HL-60 (cell line): Measurements from ENCODE around the gene GFPT2.

Source experiments
- DNase-seq, 2 experiments: peaks; one replicate each; pipeline ENCODE4 v3.0.0-alpha.2; 2010 to 2020; ENCODE audit warnings: low read depth in 1 of 2, low spot score in 1 of 2
- H3K27ac ChIP-seq: fragments of 250-450 bp; sonication (Bioruptor Pico); replicated peaks from 2 replicates; pipeline ENCODE4 v1.5.1; 2020; ENCODE audit warnings: mild to moderate bottlenecking, moderate library complexity
- H3K27me3 ChIP-seq: fragments of 250-450 bp; sonication (Bioruptor Pico); 2 replicates; pipeline ENCODE4 v1.5.1; 2021; ENCODE audit warnings: mild to moderate bottlenecking, moderate library complexity; ENCODE audit not compliant: insufficient read depth, poor library complexity, severe bottlenecking
- H3K4me3 ChIP-seq: replicated peaks from 2 replicates; pipeline ENCODE4 v1.5.1; 2011; ENCODE audit warnings: mild to moderate bottlenecking, control low read depth, low read length; ENCODE audit not compliant: insufficient read depth
- CTCF ChIP-seq: IDR thresholded peaks from one replicate; pipeline ENCODE4 v1.5.1; 2011; ENCODE audit warnings: low read length, control low read depth, inconsistent platforms; ENCODE audit not compliant: insufficient read depth
- GABPA ChIP-seq: IDR thresholded peaks from 2 replicates; pipeline ENCODE4 v1.6.1; 2012; ENCODE audit warnings: low read depth
- POLR2AphosphoS5 ChIP-seq: IDR thresholded peaks from 2 replicates; pipeline ENCODE4 v1.6.1; 2012; ENCODE audit warnings: low read depth
- REST ChIP-seq: IDR thresholded peaks from 2 replicates; pipeline ENCODE4 v1.6.1; 2012; ENCODE audit warnings: low read depth; ENCODE audit not compliant: insufficient replicate concordance
- SPI1 ChIP-seq: IDR thresholded peaks from 2 replicates; pipeline ENCODE4 v1.6.1; 2012; ENCODE audit warnings: low read depth, mild to moderate bottlenecking, borderline replicate concordance

The GFPT2 gene

GRCh38 chr5:180287868-180288267 is 65.3 kb downstream of the GFPT2 start:
- no peak for DNase-seq
- no peak overlapping the region for H3K4me3 ChIP-seq
- no peak for TF ChIP-seq POLR2AphosphoS5
- no peak for TF ChIP-seq CTCF
- TF ChIP-seq GABPA, result no peak
- TF ChIP-seq REST, result no peak
- no peak for TF ChIP-seq SPI1
- H3K27me3 ChIP-seq, result no peaks in the 10 kb centered on the region
- H3K27ac ChIP-seq, result no peak overlapping the region

DNA sequence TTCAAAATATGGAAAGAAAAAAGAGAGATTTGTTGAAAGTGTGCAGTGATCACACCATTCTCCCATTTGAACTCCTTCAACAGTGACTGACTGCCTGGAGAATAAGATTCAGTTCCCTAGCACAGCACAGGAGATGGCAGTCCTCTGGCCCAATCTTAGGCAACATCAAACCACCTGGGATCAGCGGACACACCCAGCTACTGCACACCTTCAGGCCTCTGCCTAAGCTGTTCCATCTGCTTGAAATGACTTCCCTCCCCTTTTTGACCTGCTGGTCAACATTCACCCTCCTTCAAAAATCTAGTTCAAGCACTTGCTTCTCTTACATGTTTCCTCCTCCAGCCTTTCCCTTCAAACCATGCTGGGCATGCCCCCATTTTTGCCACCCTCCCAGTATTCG is 65.7 kb downstream of the GFPT2 start:
- TF ChIP-seq CTCF (no peak), REST (no peak), GABPA (no peak), SPI1 (no peak)
- no peaks in the 10 kb centered on the region for H3K27me3 ChIP-seq

DNA sequence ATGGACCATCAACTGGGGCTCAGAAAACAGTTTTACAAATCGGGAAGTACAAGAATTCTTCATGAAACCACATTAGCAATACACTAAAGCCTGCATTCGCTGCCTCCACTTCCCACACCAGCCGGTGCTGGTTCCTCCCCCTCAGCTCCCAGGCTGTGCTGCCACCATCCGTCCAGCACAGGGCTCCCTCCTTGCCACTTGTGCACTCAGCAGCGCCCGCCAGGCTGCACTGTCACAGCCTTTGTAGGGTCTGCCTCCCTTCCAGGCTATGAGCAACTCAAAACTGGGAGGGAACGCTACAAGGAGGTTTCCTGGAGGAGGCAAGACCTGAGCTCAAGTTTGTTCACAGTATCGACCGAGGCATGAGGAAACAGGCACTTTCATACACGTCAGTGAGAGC is 69.0 kb downstream of the GFPT2 start:
- no peaks in the 10 kb centered on the region for H3K27me3 ChIP-seq
- H3K4me3 ChIP-seq, result no peak overlapping the region
- H3K27ac ChIP-seq, result no peak overlapping the region; the same call in 1 of the 2 replicates
- TF ChIP-seq REST (no peak), CTCF (no peak), SPI1 (no peak), GABPA (no peak), POLR2AphosphoS5 (no peak)
- DNase-seq, result peak in 1 of 2 experiments; percentile 52

More for the DNA sequence above, 65.7 kb downstream of the GFPT2 start:
- no peak overlapping the region for H3K27ac ChIP-seq
- H3K4me3 ChIP-seq, result no peak overlapping the region
- DNase-seq, result no peak
